Type B pancreatic cell (in vitro differentiated cells): ENCODE measurements around the gene HS6ST1. TPM values are rescaled to one million over a fixed set of nuclear protein-coding genes. Genes with fewer than 3 reads are reported as not detected.

Source experiments
- DNase-seq: peaks from one replicate; pipeline ENCODE4 v3.0.0; 2021; ENCODE audit warnings: mixed read lengths; ENCODE audit not compliant: unreplicated experiment; ENCODE audit errors: extremely low spot score
- H3K27ac Mint-ChIP-seq: 2 replicates; pipeline ENCODE4 v1.8.0; 2021; ENCODE audit warnings: mild to moderate bottlenecking, mixed read lengths
- H3K27me3 Mint-ChIP-seq: 2 replicates; pipeline ENCODE4 v1.8.0; 2021; ENCODE audit warnings: mixed read lengths
- H3K36me3 Mint-ChIP-seq: 2 replicates; pipeline ENCODE4 v1.8.0; 2021; ENCODE audit warnings: mixed read lengths
- H3K4me1 Mint-ChIP-seq: one replicate; pipeline ENCODE4 v1.8.0; 2021; ENCODE audit warnings: mixed read lengths; ENCODE audit not compliant: unreplicated experiment
- H3K4me3 Mint-ChIP-seq: 2 replicates; pipeline ENCODE4 v1.8.0; 2021; ENCODE audit warnings: mild to moderate bottlenecking, mixed read lengths
- H3K9me3 Mint-ChIP-seq: 2 replicates; pipeline ENCODE4 v1.8.0; 2021; ENCODE audit warnings: mixed read lengths
- CTCF ChIP-seq: fragments of 200-600 bp; sonication (generic); conservative IDR thresholded peaks from 2 replicates; pipeline ENCODE4 v1.5.0; 2021; ENCODE audit warnings: antibody characterized with exemption, mild to moderate bottlenecking
- total RNA-seq: library from RNA; stranded (reverse); gene quantifications from 2 replicates; pipeline ENCODE4 v1.2.1, GENCODE V29; 2021; ENCODE audit warnings: low replicate concordance

Gene HS6ST1
- total RNA-seq, 1 donor from 2014 or later, result 75.2 TPM

GRCh38 chr2:128305555-128306080, 13.1 kb downstream of the HS6ST1 start:
- no peak for TF ChIP-seq CTCF
- DNase-seq, result no peak
- peak overlapping the region; percentile 74 for H3K4me3 Mint-ChIP-seq
- H3K27me3 Mint-ChIP-seq, result no peaks in the 10 kb centered on the region
- peak overlapping the region; percentile 98 for H3K27ac Mint-ChIP-seq
- no peaks in the 10 kb centered on the region for H3K9me3 Mint-ChIP-seq
- H3K4me1 Mint-ChIP-seq, result peaks cover 61% of the 10 kb centered on the region
- peaks cover 11% of the 10 kb centered on the region for H3K36me3 Mint-ChIP-seq

- Mint-ChIP-seq H3K9me3 (no peaks in the 10 kb centered on the region), H3K27me3 (no peaks in the 10 kb centered on the region), H3K27ac (peak overlapping the region; percentile 98), H3K4me1 (peaks cover 56% of the 10 kb centered on the region), H3K36me3 (peaks cover 11% of the 10 kb centered on the region), H3K4me3 (peak overlapping the region; percentile 64)
- DNase-seq, result no peak
- TF ChIP-seq CTCF, result no peak
Measured at GRCh38 chr2:128304715-128305554, 13.7 kb downstream of the HS6ST1 start.

- H3K27ac Mint-ChIP-seq, result peak overlapping the region; percentile 98
- peaks cover 11% of the 10 kb centered on the region for H3K36me3 Mint-ChIP-seq
- no peak overlapping the region for H3K4me3 Mint-ChIP-seq
- no peak for DNase-seq
- no peaks in the 10 kb centered on the region for H3K27me3 Mint-ChIP-seq
- no peaks in the 10 kb centered on the region for H3K9me3 Mint-ChIP-seq
- peaks cover 50% of the 10 kb centered on the region for H3K4me1 Mint-ChIP-seq
- TF ChIP-seq CTCF, result no peak
Measured at GRCh38 chr2:128304330-128304714, 14.3 kb downstream of the HS6ST1 start.

GRCh38 chr2:128303911-128304310, 14.8 kb downstream of the HS6ST1 start:
- peaks cover 11% of the 10 kb centered on the region for H3K36me3 Mint-ChIP-seq
- no peak overlapping the region for H3K4me3 Mint-ChIP-seq
- TF ChIP-seq CTCF, result no peak
- no peaks in the 10 kb centered on the region for H3K9me3 Mint-ChIP-seq
- H3K4me1 Mint-ChIP-seq, result peaks cover 49% of the 10 kb centered on the region
- DNase-seq, result no peak
- H3K27ac Mint-ChIP-seq, result peak overlapping the region; percentile 98
- H3K27me3 Mint-ChIP-seq, result no peaks in the 10 kb centered on the region

- H3K4me3 Mint-ChIP-seq, result no peak overlapping the region
- H3K4me1 Mint-ChIP-seq, result peaks cover 53% of the 10 kb centered on the region
- no peaks in the 10 kb centered on the region for H3K27me3 Mint-ChIP-seq
Measured at GRCh38 chr2:128303095-128303791, 15.4 kb downstream of the HS6ST1 start.

More at GRCh38 chr2:128303095-128303791, 15.4 kb downstream of the HS6ST1 start:
- Mint-ChIP-seq H3K9me3 (no peaks in the 10 kb centered on the region), H3K27ac (peak overlapping the region; percentile 98), H3K36me3 (peaks cover 15% of the 10 kb centered on the region)
- no peak for DNase-seq
- TF ChIP-seq CTCF, result no peak
